ENCODE measurements around the gene ROR1. TPM values are rescaled to one million over a fixed set of nuclear protein-coding genes. Genes with fewer than 3 reads are reported as not detected.

Gene ROR1
- total and polyA plus RNA-seq, 5 donors from 2014 or later: not detected

DNA sequence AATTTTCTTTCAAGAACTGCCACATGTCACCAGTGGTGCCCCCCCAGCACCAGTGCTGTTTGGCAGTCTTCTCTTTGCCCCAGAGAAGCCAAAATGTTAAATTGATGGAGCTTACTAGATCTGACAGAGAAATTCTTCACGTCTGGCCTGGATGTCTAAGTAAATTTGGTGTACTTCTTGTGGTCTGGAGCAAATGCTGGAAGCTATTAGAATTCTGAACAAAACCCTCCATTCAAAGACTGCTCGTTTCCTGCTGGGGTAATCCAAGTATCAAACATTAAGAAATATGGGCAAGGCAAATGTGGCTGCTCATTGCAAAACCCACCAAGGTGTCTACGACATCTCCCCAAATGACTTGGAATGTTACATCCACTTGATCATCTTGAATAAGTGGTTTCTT lies 92.3 kb downstream of the ROR1 start:
- no peak for ATAC-seq (ENCODE audit: low read depth in 2 of 2)
- Mint-ChIP-seq H3K9me3 (no peaks in the 10 kb centered on the region), H3K27me3 (peaks cover 4% of the 10 kb centered on the region)

GRCh38 chr1:63867429-63868176 lies 93.8 kb downstream of the ROR1 start:
- Histone ChIP-seq H3K36me3 (ENCODE audit: control insufficient read depth, insufficient read depth, low read length) (no peaks in the 10 kb centered on the region), H3K27me3 (ENCODE audit: control insufficient read depth, insufficient read depth, low read length) (no peaks in the 10 kb centered on the region), H3K4me3 (ENCODE audit: low read depth, low read length) (no peak overlapping the region), H3K4me1 (ENCODE audit: control insufficient read depth, insufficient read depth, low read length, poor library complexity, severe bottlenecking) (no peaks in the 10 kb centered on the region), H3K9me3 (ENCODE audit: control insufficient read depth in 2 of 2, low read length in 2 of 2) (no peaks in the 10 kb centered on the region), H3K27ac (ENCODE audit: insufficient read depth, low read length, poor library complexity, severe bottlenecking) (no peak overlapping the region)
- Mint-ChIP-seq H3K4me3 (no peak overlapping the region), H3K36me3 (no peaks in the 10 kb centered on the region), H3K9me3 (no peaks in the 10 kb centered on the region), H3K27ac (no peak overlapping the region), H3K27me3 (peaks cover 2% of the 10 kb centered on the region), H3K4me1 (no peaks in the 10 kb centered on the region)
- DNase-seq (no peak), ATAC-seq (ENCODE audit: low read depth in 2 of 2) (no peak)

More for the DNA sequence above, 92.3 kb downstream of the ROR1 start:
- Histone ChIP-seq H3K4me1 (ENCODE audit: control insufficient read depth, insufficient read depth, low read length, poor library complexity, severe bottlenecking) (no peaks in the 10 kb centered on the region), H3K27ac (ENCODE audit: insufficient read depth, low read length, poor library complexity, severe bottlenecking) (no peak overlapping the region), H3K27me3 (ENCODE audit: control insufficient read depth, insufficient read depth, low read length) (no peaks in the 10 kb centered on the region), H3K4me3 (ENCODE audit: low read depth, low read length) (no peak overlapping the region), H3K36me3 (ENCODE audit: control insufficient read depth, insufficient read depth, low read length) (no peaks in the 10 kb centered on the region), H3K9me3 (ENCODE audit: control insufficient read depth in 2 of 2, low read length in 2 of 2) (no peaks in the 10 kb centered on the region)
- no peaks in the 10 kb centered on the region for H3K36me3 Mint-ChIP-seq
- H3K4me1 Mint-ChIP-seq: no peaks in the 10 kb centered on the region
- no peak for DNase-seq
- no peak overlapping the region for H3K27ac Mint-ChIP-seq
- H3K4me3 Mint-ChIP-seq: no peak overlapping the region

DNA sequence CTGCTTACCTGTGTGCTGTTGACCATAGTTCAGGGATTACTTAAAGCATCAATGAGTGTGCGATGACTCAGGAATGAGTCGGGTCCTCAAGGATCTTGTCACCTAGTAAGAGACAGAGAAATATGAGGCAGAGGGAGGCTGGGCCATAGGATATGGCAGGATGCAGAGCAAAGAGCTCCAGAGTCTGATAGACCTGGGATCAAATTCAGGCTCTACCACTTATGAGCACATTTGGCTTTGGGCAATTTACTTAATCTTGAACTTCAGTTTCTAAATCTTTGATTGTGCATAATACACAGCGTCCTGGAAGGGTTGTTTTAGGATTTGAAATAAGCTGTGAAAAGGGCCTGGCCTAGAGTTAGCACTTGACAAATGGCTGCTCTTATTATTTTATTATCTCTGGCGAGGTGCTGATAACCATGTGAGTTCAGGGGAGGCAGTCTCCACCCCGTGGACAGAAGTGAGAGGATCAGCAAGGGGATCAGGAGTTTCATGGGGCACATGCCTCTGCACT lies 94.5 kb downstream of the ROR1 start:
- H3K9me3 Mint-ChIP-seq: no peaks in the 10 kb centered on the region
- DNase-seq (no peak), ATAC-seq (ENCODE audit: low read depth in 2 of 2) (no peak)
- H3K27me3 Mint-ChIP-seq: no peaks in the 10 kb centered on the region
- H3K27ac Mint-ChIP-seq: no peak overlapping the region
- H3K4me1 Mint-ChIP-seq: no peaks in the 10 kb centered on the region
- no peak overlapping the region for H3K4me3 Mint-ChIP-seq
- Histone ChIP-seq H3K4me3 (ENCODE audit: low read depth, low read length) (no peak overlapping the region), H3K9me3 (ENCODE audit: control insufficient read depth in 2 of 2, low read length in 2 of 2) (no peaks in the 10 kb centered on the region), H3K4me1 (ENCODE audit: control insufficient read depth, insufficient read depth, low read length, poor library complexity, severe bottlenecking) (no peaks in the 10 kb centered on the region), H3K27me3 (ENCODE audit: control insufficient read depth, insufficient read depth, low read length) (no peaks in the 10 kb centered on the region), H3K36me3 (ENCODE audit: control insufficient read depth, insufficient read depth, low read length) (no peaks in the 10 kb centered on the region), H3K27ac (ENCODE audit: insufficient read depth, low read length, poor library complexity, severe bottlenecking) (no peak overlapping the region)
- H3K36me3 Mint-ChIP-seq: no peaks in the 10 kb centered on the region

GRCh38 chr1:63870152-63870551 lies 96.3 kb downstream of the ROR1 start:
- Histone ChIP-seq H3K27ac (ENCODE audit: insufficient read depth, low read length, poor library complexity, severe bottlenecking) (no peak overlapping the region), H3K36me3 (ENCODE audit: control insufficient read depth, insufficient read depth, low read length) (no peaks in the 10 kb centered on the region), H3K4me1 (ENCODE audit: control insufficient read depth, insufficient read depth, low read length, poor library complexity, severe bottlenecking) (no peaks in the 10 kb centered on the region), H3K4me3 (ENCODE audit: low read depth, low read length) (no peak overlapping the region), H3K27me3 (ENCODE audit: control insufficient read depth, insufficient read depth, low read length) (no peaks in the 10 kb centered on the region), H3K9me3 (ENCODE audit: control insufficient read depth in 2 of 2, low read length in 2 of 2) (no peaks in the 10 kb centered on the region)
- ATAC-seq (ENCODE audit: low read depth in 2 of 2): no peak
- H3K4me1 Mint-ChIP-seq: no peaks in the 10 kb centered on the region
- no peak for DNase-seq
- no peaks in the 10 kb centered on the region for H3K9me3 Mint-ChIP-seq
- H3K27me3 Mint-ChIP-seq: no peaks in the 10 kb centered on the region
- H3K4me3 Mint-ChIP-seq: no peak overlapping the region
- H3K27ac Mint-ChIP-seq: no peak overlapping the region
- H3K36me3 Mint-ChIP-seq: no peaks in the 10 kb centered on the region

DNA sequence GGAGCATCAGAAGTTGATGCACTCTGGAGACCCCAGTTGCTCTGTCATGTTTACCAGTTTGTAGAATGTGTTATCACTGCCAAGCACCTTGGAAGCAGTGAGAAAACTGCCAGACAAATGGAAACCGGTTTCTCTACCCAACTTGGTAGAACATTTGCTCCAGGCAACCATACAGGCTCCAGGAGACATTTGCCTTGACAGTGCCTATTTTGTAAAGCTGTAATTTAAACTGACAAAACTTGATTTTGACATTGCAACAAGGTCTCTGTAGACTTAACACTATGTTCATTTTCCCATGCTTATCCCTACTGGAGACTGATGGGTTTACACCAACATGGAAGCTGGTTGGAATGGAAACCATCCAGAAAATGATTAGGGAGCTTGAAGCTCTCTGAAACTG lies 97.6 kb downstream of the ROR1 start:
- no peak overlapping the region for H3K27ac ChIP-seq (ENCODE audit: insufficient read depth, low read length, poor library complexity, severe bottlenecking)
- H3K9me3 ChIP-seq (ENCODE audit: control insufficient read depth in 2 of 2, low read length in 2 of 2): no peaks in the 10 kb centered on the region

DNA sequence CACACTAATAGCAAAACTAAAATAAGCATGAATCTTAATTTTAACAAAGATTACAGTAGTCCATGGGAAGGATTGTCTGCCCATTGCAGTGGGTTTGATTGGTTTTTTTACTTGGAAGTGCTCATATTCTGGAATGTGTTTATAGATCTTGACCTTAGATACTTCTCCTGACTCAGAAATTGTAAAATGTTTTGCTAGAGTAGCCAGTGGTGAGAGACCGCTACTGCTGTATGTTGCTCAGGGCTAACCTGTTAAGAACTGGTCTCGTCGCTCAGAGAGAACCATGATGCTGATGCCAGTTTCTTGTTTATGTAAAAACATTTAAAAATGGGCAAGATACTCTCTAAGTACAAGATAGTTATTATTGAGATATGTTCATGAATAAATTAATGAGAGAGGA lies 99.9 kb downstream of the ROR1 start:
- Mint-ChIP-seq H3K4me3 (no peak overlapping the region), H3K27ac (no peak overlapping the region), H3K36me3 (no peaks in the 10 kb centered on the region), H3K9me3 (peaks cover 0 to 2% (median 0%) of the 10 kb centered on the region in 7 donors), H3K4me1 (no peaks in the 10 kb centered on the region), H3K27me3 (no peaks in the 10 kb centered on the region)
- no peak for ATAC-seq (ENCODE audit: low read depth in 2 of 2)
- no peaks in the 10 kb centered on the region for H3K27me3 ChIP-seq (ENCODE audit: control insufficient read depth, insufficient read depth, low read length)
- DNase-seq: no peak
- H3K9me3 ChIP-seq (ENCODE audit: control insufficient read depth in 2 of 2, low read length in 2 of 2): no peaks in the 10 kb centered on the region
- no peak overlapping the region for H3K4me3 ChIP-seq (ENCODE audit: low read depth, low read length)
- H3K36me3 ChIP-seq (ENCODE audit: control insufficient read depth, insufficient read depth, low read length): no peaks in the 10 kb centered on the region
- no peaks in the 10 kb centered on the region for H3K4me1 ChIP-seq (ENCODE audit: control insufficient read depth, insufficient read depth, low read length, poor library complexity, severe bottlenecking)
- no peak overlapping the region for H3K27ac ChIP-seq (ENCODE audit: insufficient read depth, low read length, poor library complexity, severe bottlenecking)

More for the DNA sequence above, 97.6 kb downstream of the ROR1 start:
- no peak for ATAC-seq (ENCODE audit: low read depth in 2 of 2)
- no peaks in the 10 kb centered on the region for H3K27me3 ChIP-seq (ENCODE audit: control insufficient read depth, insufficient read depth, low read length)
- Mint-ChIP-seq H3K27me3 (no peaks in the 10 kb centered on the region), H3K4me3 (no peak overlapping the region), H3K9me3 (no peaks in the 10 kb centered on the region), H3K27ac (no peak overlapping the region), H3K36me3 (no peaks in the 10 kb centered on the region), H3K4me1 (no peaks in the 10 kb centered on the region)
- H3K4me3 ChIP-seq (ENCODE audit: low read depth, low read length): no peak overlapping the region
- no peaks in the 10 kb centered on the region for H3K4me1 ChIP-seq (ENCODE audit: control insufficient read depth, insufficient read depth, low read length, poor library complexity, severe bottlenecking)
- DNase-seq: no peak
- no peaks in the 10 kb centered on the region for H3K36me3 ChIP-seq (ENCODE audit: control insufficient read depth, insufficient read depth, low read length)

GRCh38 chr1:63874278-63874880 lies 100.6 kb downstream of the ROR1 start:
- Mint-ChIP-seq H3K27me3 (no peaks in the 10 kb centered on the region), H3K36me3 (no peaks in the 10 kb centered on the region), H3K4me1 (no peaks in the 10 kb centered on the region), H3K27ac (no peak overlapping the region), H3K4me3 (no peak overlapping the region), H3K9me3 (peaks cover 0 to 2% (median 0%) of the 10 kb centered on the region in 7 donors)
- ATAC-seq (ENCODE audit: low read depth in 2 of 2) (no peak), DNase-seq (no peak)
- no peak overlapping the region for H3K4me3 ChIP-seq (ENCODE audit: low read depth, low read length)
- no peaks in the 10 kb centered on the region for H3K4me1 ChIP-seq (ENCODE audit: control insufficient read depth, insufficient read depth, low read length, poor library complexity, severe bottlenecking)
- H3K27me3 ChIP-seq (ENCODE audit: control insufficient read depth, insufficient read depth, low read length): no peaks in the 10 kb centered on the region
- H3K36me3 ChIP-seq (ENCODE audit: control insufficient read depth, insufficient read depth, low read length): no peaks in the 10 kb centered on the region
- H3K9me3 ChIP-seq (ENCODE audit: control insufficient read depth in 2 of 2, low read length in 2 of 2): no peaks in the 10 kb centered on the region
- H3K27ac ChIP-seq (ENCODE audit: insufficient read depth, low read length, poor library complexity, severe bottlenecking): no peak overlapping the region

DNA sequence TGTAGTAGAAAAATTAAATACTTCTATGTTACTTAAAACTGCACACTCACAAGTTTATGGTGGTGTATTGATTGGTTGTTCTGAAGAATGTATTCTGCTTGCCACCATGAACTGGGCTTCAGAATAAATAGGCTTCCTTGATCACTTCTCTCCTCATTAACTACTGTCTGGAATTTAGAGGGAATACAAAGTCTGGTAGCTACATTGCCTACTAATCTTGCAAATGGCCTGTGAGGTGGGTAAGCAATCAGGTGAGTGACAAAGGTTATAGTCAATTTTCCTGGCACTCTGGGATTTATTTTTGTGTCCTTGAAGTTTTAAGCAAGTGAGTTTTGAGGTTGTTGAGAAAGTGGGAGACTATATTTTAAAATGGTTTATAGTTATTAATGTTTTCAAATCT lies 101.8 kb downstream of the ROR1 start:
- Histone ChIP-seq H3K4me1 (ENCODE audit: control insufficient read depth, insufficient read depth, low read length, poor library complexity, severe bottlenecking) (no peaks in the 10 kb centered on the region), H3K4me3 (ENCODE audit: low read depth, low read length) (no peak overlapping the region), H3K27me3 (ENCODE audit: control insufficient read depth, insufficient read depth, low read length) (no peaks in the 10 kb centered on the region), H3K9me3 (ENCODE audit: control insufficient read depth in 2 of 2, low read length in 2 of 2) (no peaks in the 10 kb centered on the region), H3K36me3 (ENCODE audit: control insufficient read depth, insufficient read depth, low read length) (no peaks in the 10 kb centered on the region), H3K27ac (ENCODE audit: insufficient read depth, low read length, poor library complexity, severe bottlenecking) (no peak overlapping the region)
- DNase-seq (no peak), ATAC-seq (ENCODE audit: low read depth in 2 of 2) (no peak)
- Mint-ChIP-seq H3K27me3 (peaks cover 4% of the 10 kb centered on the region), H3K9me3 (peaks cover 0 to 2% (median 0%) of the 10 kb centered on the region in 7 donors), H3K4me1 (peaks cover 0 to 4% (median 0%) of the 10 kb centered on the region in 4 donors), H3K36me3 (no peaks in the 10 kb centered on the region), H3K27ac (no peak overlapping the region), H3K4me3 (no peak overlapping the region)

Measured in CD4-positive, CD25-positive, alpha-beta regulatory T cell (primary cell).